ENCODE measurements around the gene NAT9.
A peak's percentile ranks its signal among the peaks of the same experiment; 100 is the strongest.

The NAT9 gene

GRCh38 chr17:74744714-74745547 lies 31.2 kb downstream of the NAT9 start:
- peak; percentile 76 for DNase-seq (ENCODE audit: low spot score)

DNA sequence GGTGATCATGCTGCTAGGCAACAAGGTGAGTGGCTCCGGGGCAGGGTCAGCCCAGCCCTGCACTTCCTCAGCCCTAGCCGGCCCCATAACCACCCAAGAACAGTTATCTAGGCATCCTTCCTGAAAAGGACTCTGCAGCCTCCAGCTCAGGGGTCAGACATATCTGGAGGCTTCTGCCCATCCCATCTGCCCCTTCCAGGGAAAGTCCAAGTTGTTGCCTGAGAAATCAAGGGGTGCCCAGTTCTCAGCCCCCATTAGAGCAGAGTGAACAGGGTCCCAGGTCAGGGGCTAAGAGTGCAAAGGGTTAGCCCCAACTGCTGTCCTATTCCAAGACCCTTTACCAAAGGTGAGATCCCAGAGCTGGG lies 31.8 kb downstream of the NAT9 start:
- no peak for DNase-seq (ENCODE audit: low spot score)

DNA sequence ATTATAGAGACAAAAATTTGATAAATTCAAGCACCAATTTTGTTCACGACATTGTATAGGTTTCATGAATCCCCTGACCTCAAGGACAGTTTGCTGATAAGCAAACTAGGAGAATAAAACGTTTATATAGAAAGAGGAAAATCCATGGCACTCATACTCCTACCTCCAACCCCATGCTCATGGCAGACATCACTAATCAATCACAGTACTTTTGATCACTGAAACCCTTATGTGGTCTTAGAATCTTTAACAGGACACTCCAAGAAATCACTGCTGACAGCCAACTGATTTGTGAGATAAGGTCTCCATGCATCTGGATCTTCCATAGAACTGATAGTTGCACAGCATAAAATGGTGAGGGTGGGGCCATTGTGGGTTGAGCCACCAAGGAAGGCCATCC lies 32.4 kb downstream of the NAT9 start:
- no peak for DNase-seq (ENCODE audit: low spot score)

DNA sequence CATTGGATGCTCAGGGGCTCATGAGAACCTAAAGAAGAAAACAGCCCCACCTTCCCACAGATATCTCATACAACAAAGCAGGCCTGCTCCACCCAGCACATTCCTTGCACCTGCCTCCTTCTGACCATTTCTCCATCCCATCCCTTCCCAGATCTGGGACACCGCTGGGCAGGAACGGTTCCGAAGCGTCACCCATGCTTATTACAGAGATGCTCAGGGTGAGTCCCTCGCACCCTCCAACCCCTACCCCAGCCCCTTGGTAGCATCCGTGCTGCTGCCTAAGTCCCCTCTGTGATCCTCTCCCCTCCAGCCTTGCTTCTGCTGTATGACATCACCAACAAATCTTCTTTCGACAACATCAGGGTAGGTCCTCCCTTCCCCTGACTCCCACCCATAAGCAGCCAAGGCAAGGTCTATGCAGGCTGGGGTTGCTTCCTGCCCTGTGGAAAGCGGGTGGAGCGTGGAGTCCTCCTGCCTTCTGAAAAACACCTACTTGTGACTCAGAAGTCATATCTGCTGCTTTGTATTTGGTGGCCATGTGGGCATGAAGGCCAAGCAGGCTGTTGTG lies 33.1 kb downstream of the NAT9 start:
- DNase-seq (ENCODE audit: low spot score): no peak

- no peak for DNase-seq (ENCODE audit: low spot score)
Observed at GRCh38 chr17:74742153-74742515, 34.0 kb downstream of the NAT9 start.

DNA sequence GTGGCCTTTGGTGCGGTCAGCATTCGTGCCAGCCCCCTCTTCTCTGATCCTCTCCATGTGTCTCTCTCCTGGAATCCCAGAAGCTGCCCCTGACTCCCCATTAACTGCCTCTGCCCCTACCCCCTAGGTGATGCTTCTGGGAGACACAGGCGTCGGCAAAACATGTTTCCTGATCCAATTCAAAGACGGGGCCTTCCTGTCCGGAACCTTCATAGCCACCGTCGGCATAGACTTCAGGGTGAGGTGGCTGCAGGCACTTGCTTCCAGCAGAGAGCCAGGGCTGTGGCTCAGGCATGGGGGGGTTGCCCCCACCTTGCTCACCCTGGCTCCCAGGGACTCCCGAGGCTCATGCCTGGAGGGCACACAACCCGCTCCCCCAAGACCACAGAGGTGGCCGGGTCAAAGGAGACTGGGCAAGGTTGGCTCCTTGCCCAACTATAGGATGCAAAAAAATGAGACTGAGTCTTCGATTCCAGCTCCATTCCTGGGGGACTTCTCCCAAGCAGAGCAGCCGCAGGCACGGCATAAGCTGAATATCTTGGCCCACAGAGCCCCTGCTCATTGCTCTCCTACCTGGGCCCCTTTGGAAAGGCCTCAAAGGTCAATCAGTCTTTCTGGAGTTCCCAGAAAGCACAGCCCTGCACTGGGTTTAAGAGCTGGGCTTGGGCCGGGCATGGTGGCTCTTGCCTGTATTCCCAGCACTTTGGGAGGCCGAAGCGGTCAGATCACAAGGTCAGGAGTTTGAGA lies 35.3 kb downstream of the NAT9 start:
- DNase-seq (ENCODE audit: low spot score): no peak

DNA sequence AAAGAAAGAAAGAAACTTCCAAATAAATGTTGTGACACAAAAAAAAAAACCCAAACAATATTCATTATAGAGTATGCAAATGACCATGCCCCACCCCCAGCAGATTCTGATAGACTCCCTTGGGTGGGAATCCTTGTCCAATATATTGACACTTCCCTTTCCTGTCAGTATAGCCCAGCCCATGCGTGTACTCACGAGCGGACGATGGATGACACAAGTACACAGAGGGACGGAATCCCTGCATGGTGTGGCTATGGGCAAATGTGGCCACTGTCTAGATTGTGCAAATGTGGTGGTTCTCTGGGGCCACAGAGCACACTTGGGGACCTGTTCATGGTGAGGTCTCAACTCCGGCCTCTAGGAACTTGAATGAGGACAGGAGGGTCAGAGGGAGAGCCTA lies 36.0 kb downstream of the NAT9 start:
- no peak for DNase-seq (ENCODE audit: low spot score)

DNA sequence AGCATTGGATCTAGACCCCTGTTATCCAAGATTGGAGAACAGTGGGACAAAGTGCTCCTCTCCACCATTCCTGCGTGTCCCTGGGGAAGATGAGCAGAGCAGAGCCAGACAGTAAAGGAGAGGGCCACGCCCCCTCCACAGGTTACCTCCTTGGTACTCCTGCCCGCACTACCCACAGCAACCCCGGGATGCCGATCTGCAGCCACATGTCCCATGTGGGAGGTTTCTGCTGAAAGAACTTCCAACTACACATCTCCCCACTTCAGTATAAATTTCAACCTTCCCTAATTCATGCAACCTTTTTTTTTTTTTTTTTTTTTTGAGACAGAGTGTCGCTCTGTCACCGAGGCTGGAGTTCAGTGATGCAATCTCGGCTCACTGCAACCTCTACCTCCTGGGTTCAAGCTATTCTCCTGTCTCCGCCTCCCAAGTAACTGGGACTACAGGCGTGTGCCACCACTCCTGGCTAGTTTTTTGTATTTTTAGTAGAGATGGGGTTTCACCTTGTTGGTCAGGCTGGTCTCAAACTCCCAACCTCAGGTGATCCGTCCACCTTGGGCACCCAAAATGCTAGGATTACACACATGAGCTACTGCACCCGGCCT lies 36.8 kb downstream of the NAT9 start:
- DNase-seq (ENCODE audit: low spot score): no peak

GRCh38 chr17:74738051-74738996 lies 37.8 kb downstream of the NAT9 start:
- DNase-seq (ENCODE audit: low spot score): no peak

DNA sequence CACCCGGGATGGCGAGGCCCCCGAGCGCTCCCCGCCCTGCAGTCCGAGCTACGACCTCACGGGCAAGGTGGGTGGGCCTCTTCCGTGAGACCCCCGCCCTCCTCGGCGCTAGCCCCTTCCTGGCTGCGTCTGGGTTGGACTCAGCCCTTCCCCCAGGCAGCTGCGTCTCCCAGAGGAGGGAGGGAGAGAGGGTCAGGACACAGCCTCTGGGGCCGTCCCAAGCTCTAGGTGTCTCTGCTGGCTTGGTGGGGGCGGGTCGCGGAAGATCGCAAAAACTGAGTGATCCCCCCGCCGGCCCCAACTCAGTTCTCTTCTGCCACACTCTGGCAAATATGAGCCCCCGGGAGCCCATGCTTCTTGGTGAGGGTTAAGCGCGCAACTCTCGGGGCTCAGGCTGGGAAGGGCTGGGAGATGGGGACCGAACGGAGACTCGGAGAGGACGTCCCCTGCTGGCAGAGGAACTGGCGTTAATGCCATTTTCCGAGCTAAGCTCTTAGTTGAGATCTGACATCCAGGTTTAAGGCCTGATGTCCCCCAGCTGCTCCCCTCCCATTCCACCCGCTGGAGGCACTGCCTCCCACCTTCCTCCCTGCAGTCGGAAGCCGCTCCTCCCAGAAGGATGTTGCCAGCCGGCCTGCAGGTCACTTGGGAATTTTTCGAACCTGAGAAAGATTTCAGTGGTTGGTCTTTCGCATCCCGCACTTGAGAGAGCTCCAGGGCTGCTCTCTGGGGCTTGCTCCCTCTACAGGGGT lies 38.7 kb downstream of the NAT9 start:
- DNase-seq (ENCODE audit: low spot score): no peak

GRCh38 chr17:74736513-74737298 lies 39.4 kb downstream of the NAT9 start, which contains the start of gene RAB37:
Gene RAB37, plus strand, starts transcription at chr17:74737256. Its CDS starts 17 bp downstream, at chr17:74737273.
- DNase-seq (ENCODE audit: low spot score): no peak

DNA sequence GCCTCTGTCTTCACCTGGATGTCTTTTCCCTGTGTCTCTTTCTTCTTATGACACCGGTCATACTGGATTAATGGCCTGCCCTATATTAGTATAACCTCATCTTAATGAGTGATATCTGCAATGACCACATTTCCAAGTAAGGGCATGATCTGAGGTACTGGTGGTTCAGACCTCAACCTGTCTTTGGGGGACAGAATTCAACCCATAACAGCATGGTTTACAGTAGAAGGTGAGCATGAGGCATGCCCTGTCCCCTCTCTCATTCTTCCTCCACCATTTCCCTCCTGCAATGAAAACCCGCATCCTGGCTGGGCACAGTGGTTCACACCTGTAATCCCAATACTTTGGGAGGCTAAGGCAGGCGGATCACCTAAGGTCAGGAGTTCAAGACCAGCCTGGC lies 41.9 kb downstream of the NAT9 start:
- DNase-seq (ENCODE audit: low spot score): no peak

DNA sequence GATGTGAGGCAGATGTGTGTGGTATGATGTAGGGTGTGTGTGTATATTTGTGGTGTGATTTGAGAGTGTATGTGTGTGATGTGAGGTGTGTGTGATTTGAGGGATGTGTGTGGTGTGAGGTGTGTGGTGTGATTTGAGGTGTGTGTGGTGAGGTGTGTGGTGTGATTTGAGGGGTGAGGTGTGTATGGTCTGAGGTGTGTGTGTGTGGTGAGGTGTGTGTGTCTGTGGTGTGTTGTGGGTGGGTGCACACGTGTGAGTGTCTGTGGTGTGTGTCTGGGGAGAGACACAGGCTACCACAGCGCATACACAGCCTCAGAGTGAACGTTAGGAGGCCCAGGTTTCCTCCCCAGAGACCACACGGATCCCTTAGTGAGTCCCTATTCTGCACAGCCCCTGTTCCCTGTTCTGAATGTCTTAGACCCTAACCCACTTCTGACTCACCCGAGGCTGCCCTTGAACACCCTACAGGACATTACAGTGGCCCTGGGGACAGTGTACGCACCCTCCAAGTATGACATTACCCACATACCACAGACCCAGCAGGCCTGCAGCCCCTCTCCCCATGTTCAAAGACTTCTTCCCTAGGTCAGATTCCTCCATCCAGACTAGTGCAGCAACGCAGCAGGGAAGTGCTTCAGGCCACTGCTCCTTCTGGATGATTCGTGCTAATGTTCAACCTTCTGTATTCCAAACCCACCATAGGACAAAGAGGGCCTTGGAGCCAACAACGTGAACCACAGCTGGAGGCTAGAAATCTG lies 42.6 kb downstream of the NAT9 start:
- no peak for DNase-seq (ENCODE audit: low spot score)

- no peak for DNase-seq (ENCODE audit: low spot score)
Observed at GRCh38 chr17:74732042-74732867, 43.9 kb downstream of the NAT9 start.

DNA sequence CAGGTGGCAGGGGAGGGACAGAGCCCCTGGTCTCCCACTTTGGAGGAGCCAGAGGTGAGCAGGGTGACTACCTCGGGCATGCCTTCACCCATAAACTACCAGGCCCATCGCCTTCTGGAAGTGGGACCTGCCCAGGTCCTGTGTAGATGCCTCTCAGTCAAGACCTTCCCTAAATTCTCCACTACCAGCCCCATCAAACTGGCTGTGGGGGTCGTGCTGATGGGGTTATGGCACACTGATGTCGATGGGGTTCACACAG lies 44.9 kb downstream of the NAT9 start:
- no peak for DNase-seq (ENCODE audit: low spot score)

- no peak for DNase-seq (ENCODE audit: low spot score)
Observed at GRCh38 chr17:74730491-74731346, 45.4 kb downstream of the NAT9 start.

- DNase-seq (ENCODE audit: low spot score): no peak
Observed at GRCh38 chr17:74729866-74730265, 46.3 kb downstream of the NAT9 start.

- no peak for DNase-seq (ENCODE audit: low spot score)
Observed at GRCh38 chr17:74729368-74729767, 46.8 kb downstream of the NAT9 start.
